HG02763 (cell line): Measurements from ENCODE around the gene PHGDH.
"Not testable (repeated sequence)": the region's sequence is repeated elsewhere in the genome, so short reads cannot be mapped to it uniquely, and the experiment has no call there.

ENCODE experiments used
- ATAC-seq: cut with Tn5 transposase; IDR thresholded peaks from one replicate; pipeline ENCODE4 v1.9.1; 2021; ENCODE audit warnings: mild to moderate bottlenecking, moderate library complexity; ENCODE audit not compliant: unreplicated experiment

The PHGDH gene

GRCh38 chr1:119786046-119786445, 74.3 kb downstream of the PHGDH start:
- ATAC-seq, result not testable (repeated sequence)

GRCh38 chr1:119786473-119787050, 74.8 kb downstream of the PHGDH start:
- not testable (repeated sequence) for ATAC-seq

GRCh38 chr1:119787776-119788175, 76.0 kb downstream of the PHGDH start:
- no peak for ATAC-seq

GRCh38 chr1:119790451-119791198, 78.9 kb downstream of the PHGDH start:
- no peak for ATAC-seq

- no peak for ATAC-seq
These were observed 79.6 kb downstream of the PHGDH start for GRCh38 chr1:119791377-119791776.
